Endothelial cell of umbilical vein (primary cell): ENCODE results near the gene ATP6V1F. TPM values are rescaled to one million over a fixed set of nuclear protein-coding genes. Genes with fewer than 3 reads are reported as not detected.
A peak's percentile ranks its signal among the peaks of the same experiment; 100 is the strongest.

Experiments used
- BruUV-seq: library from RNA; stranded (reverse); fragments of 400-500 nt; replicated peaks from 2 replicates; lab custom pipeline; 2021; lab: Mats Ljungman, UMichigan
- CTCF ChIA-PET: fragments of 300-600, 350-600 bp; sonication (Branson Sonifier 250); formaldehyde crosslinking; loops from one replicate; lab custom pipeline; 2021; ENCODE audit warnings: antibody characterized with exemption, inconsistent platforms; lab: Charles Lee
- POLR2A ChIA-PET: fragments of 300-600, 350-600 bp; sonication (Branson Sonifier 250); formaldehyde crosslinking; loops from one replicate; lab custom pipeline; 2021; ENCODE audit warnings: antibody characterized with exemption, inconsistent platforms; lab: Charles Lee
- DNase-seq: peaks from one replicate; pipeline ENCODE4 v3.0.0-alpha.2; 2011; ENCODE audit warnings: low read depth, low spot score
- FAIRE-seq: peaks from 2 replicates; lab custom pipeline; 2011; peaks lifted over from hg19 to GRCh38; lab: Jason Lieb, UNC
- H2AFZ ChIP-seq: 2 replicates; pipeline ENCODE4 v1.6.0; 2012; ENCODE audit warnings: low read depth, low read length, control low read depth, inconsistent platforms
- H3K27ac ChIP-seq: 2 replicates; pipeline ENCODE4 v1.5.1; 2011; ENCODE audit warnings: low read depth, mild to moderate bottlenecking, control low read depth, low read length, moderate library complexity; ENCODE audit not compliant: insufficient read depth
- H3K27me3 ChIP-seq, 2 experiments: 2 replicates each; pipeline versions ENCODE4 v1.6.0 to v1.6.1; 2011; ENCODE audit warnings: low read length in 2 of 2, mixed read lengths in 1 of 2; ENCODE audit not compliant: control insufficient read depth in 2 of 2, insufficient read depth in 2 of 2
- H3K36me3 ChIP-seq, 2 experiments: 2 replicates in 1 of 2; 3 replicates in 1 of 2; pipeline ENCODE4 v1.5.1; 2011; ENCODE audit warnings: low read length in 2 of 2, mild to moderate bottlenecking in 1 of 2, moderate library complexity in 1 of 2; ENCODE audit not compliant: control insufficient read depth in 2 of 2, insufficient read depth in 2 of 2; ENCODE audit errors: extremely low read depth in 1 of 2
- H3K4me1 ChIP-seq: 3 replicates; pipeline ENCODE4 v1.5.1; 2011; ENCODE audit warnings: mild to moderate bottlenecking, low read length; ENCODE audit not compliant: control insufficient read depth, insufficient read depth; ENCODE audit errors: extremely low read depth
- H3K4me2 ChIP-seq: 2 replicates; pipeline ENCODE4 v1.6.1; 2011; ENCODE audit warnings: low read length, control low read depth, mixed read lengths; ENCODE audit not compliant: insufficient read depth
- H3K4me3 ChIP-seq, 3 experiments: fragments of 200-600 bp in 1 of 3; sonication (generic), shearing (Covaris generic) in 1 of 3; replicated peaks in 1 of 3; 2 replicates each; pipeline ENCODE4 v1.5.1; 2011 to 2016; ENCODE audit warnings: control low read depth in 3 of 3, low read length in 3 of 3, mild to moderate bottlenecking in 2 of 3, inconsistent platforms in 1 of 3, low read depth in 1 of 3, moderate library complexity in 1 of 3; ENCODE audit not compliant: insufficient read depth in 1 of 3
- H3K79me2 ChIP-seq: 2 replicates; pipeline ENCODE4 v1.6.0; 2012; ENCODE audit warnings: low read length, inconsistent platforms; ENCODE audit not compliant: control insufficient read depth, insufficient read depth
- H3K9ac ChIP-seq: replicated peaks from 2 replicates; pipeline ENCODE3; 2011; ENCODE audit warnings: low read length, control low read depth; ENCODE audit not compliant: insufficient read depth; ENCODE audit errors: extremely low read depth
- H3K9me1 ChIP-seq: replicated peaks from 3 replicates; pipeline ENCODE4 v1.6.0; 2011; ENCODE audit warnings: mild to moderate bottlenecking, low read length; ENCODE audit not compliant: control insufficient read depth, insufficient read depth; ENCODE audit errors: extremely low read depth
- H3K9me3 ChIP-seq: replicated peaks from 2 replicates; pipeline ENCODE4 v1.5.1; 2012; ENCODE audit warnings: low read length, inconsistent platforms; ENCODE audit not compliant: control insufficient read depth, insufficient read depth
- H4K20me1 ChIP-seq: replicated peaks from 2 replicates; pipeline ENCODE3; 2011; ENCODE audit warnings: mild to moderate bottlenecking, low read length; ENCODE audit not compliant: control insufficient read depth, insufficient read depth; ENCODE audit errors: extremely low read depth
- CTCF ChIP-seq, 2 donors: IDR thresholded peaks; 1 replicate in 1 of 2; 2 replicates in 1 of 2; pipeline ENCODE4 v1.5.1; 2011; ENCODE audit warnings: low read length in 2 of 2, mild to moderate bottlenecking in 2 of 2, moderate library complexity in 2 of 2, control low read depth in 1 of 2, inconsistent platforms in 1 of 2, low read depth in 1 of 2; ENCODE audit not compliant: insufficient read depth in 1 of 2; ENCODE audit errors: extremely low read depth in 1 of 2
- EZH2 ChIP-seq: IDR thresholded peaks from 2 replicates; pipeline ENCODE4 v1.6.1; 2012; ENCODE audit warnings: borderline replicate concordance, low read depth, mild to moderate bottlenecking, moderate library complexity, low read length, inconsistent platforms; ENCODE audit not compliant: severe bottlenecking
- FOS ChIP-seq: IDR thresholded peaks from 2 replicates; pipeline ENCODE4 v1.6.1; 2011; ENCODE audit warnings: mild to moderate bottlenecking, low read length, moderate library complexity, borderline replicate concordance; ENCODE audit not compliant: insufficient read depth
- GATA2 ChIP-seq: IDR thresholded peaks from 2 replicates; pipeline ENCODE4 v1.7.0; 2011; ENCODE audit warnings: low read depth, mild to moderate bottlenecking, moderate library complexity, mixed read lengths, low read length; ENCODE audit not compliant: insufficient read length, insufficient read depth
- JUN ChIP-seq: IDR thresholded peaks from 2 replicates; pipeline ENCODE4 v1.6.1; 2011; ENCODE audit warnings: borderline replicate concordance, low read depth; ENCODE audit not compliant: insufficient read length, insufficient read depth
- MAX ChIP-seq: IDR thresholded peaks from 2 replicates; pipeline ENCODE4 v1.6.1; 2011; ENCODE audit not compliant: insufficient read depth, insufficient read length
- MYC ChIP-seq: IDR thresholded peaks from one replicate; pipeline ENCODE4 v1.6.1; 2011; ENCODE audit warnings: mild to moderate bottlenecking, low read depth, low read length
- POLR2A ChIP-seq: IDR thresholded peaks from 2 replicates; pipeline ENCODE4 v1.6.1; 2012; ENCODE audit warnings: low read depth, mild to moderate bottlenecking, control low read depth, low read length
- POLR2AphosphoS5 ChIP-seq: IDR thresholded peaks from 2 replicates; pipeline ENCODE4 v1.6.1; 2012; ENCODE audit warnings: low read depth, mild to moderate bottlenecking, control low read depth, low read length, moderate library complexity; ENCODE audit not compliant: insufficient read depth
- dilution Hi-C: fragments of 300-500 bp; cut with MboI; formaldehyde crosslinking; loops from one replicate; pipeline ENCODE4 v1.15.0; 2019; ENCODE audit warnings: low sequenced_read_pairs; ENCODE audit not compliant: extremely low pct_ligation_motif_present
- intact Hi-C: fragments of 100-400 bp; cut with micrococcal nuclease; formaldehyde crosslinking; loops from one replicate; pipeline ENCODE4 v1.10.0; 2022
- polyA plus RNA-seq, 4 experiments: library from polyadenylated mRNA; depleted of rRNA in 3 of 4; stranded (reverse) in 3 of 4; unstranded in 1 of 4; fragments of >200 nt; gene quantifications; 2 replicates each; pipeline versions ENCODE4 v1.2.1 to v1.2.3, GENCODE V29; 2011 to 2012; ENCODE audit warnings: missing spikeins in 1 of 4
- total RNA-seq: library from RNA; stranded (reverse); gene quantifications from 2 replicates; pipeline ENCODE4 v1.2.3, GENCODE V29; 2021

The ATP6V1F gene
- total and polyA plus RNA-seq, 2 donors (not counting 3 experiments of a cell fraction or from before 2014, with no cell fraction given) = 156 to 360 TPM

- dilution Hi-C loops = no loop called here
- peak overlapping the region; percentile 48 to 67 (median 62) for H3K4me3 ChIP-seq
- H3K79me2 ChIP-seq = peaks cover 10% of the 10 kb centered on the region
- H3K4me1 ChIP-seq = peaks cover 9% of the 10 kb centered on the region
- H3K27ac ChIP-seq = peak overlapping the region; percentile 57
- FAIRE-seq (peak; percentile 76), DNase-seq (peak; percentile 67)
- TF ChIP-seq CTCF (IDR thresholded peaks at IDR 0.05; ENCODE audit: extremely low read depth in 1 of 2, insufficient read depth in 1 of 2, low read depth in 1 of 2, low read length in 2 of 2) (peak; percentile 65 to 67), FOS (no peak)
- BruUV-seq = no TSS peak
- peak overlapping the region; percentile 76 for H2AFZ ChIP-seq
- H3K9ac ChIP-seq = peak overlapping the region; percentile 65
- ChIA-PET POLR2A (interaction anchor here (0.6 kb wide), 1 partner anchor 12 kb away, joined by 4 read pairs; no protein-coding TSS in a partner anchor), CTCF (interaction anchor here (0.9 to 3.5 kb wide), 11 partner anchors 10 to 228 kb away, joined by 3 to 42 read pairs (median 5); partner anchors contain the start of gene CALU)
- H3K9me3 ChIP-seq = no peaks in the 10 kb centered on the region
- no peaks in the 10 kb centered on the region for H4K20me1 ChIP-seq
- peaks cover 0 to 14% of the 10 kb centered on the region in 2 experiments for H3K36me3 ChIP-seq
- peak overlapping the region; percentile 75 for H3K4me2 ChIP-seq
- intact Hi-C loops = loop anchor here (1.0 kb wide), 2 partner anchors 17 to 72 kb away; partner anchors contain the start of gene CCDC136
- no peaks in the 10 kb centered on the region for H3K9me1 ChIP-seq
- no peaks in the 10 kb centered on the region for H3K27me3 ChIP-seq
These were observed 855 bp downstream of the ATP6V1F start for GRCh38 chr7:128863433-128863989.

- Histone ChIP-seq H3K9me1 (no peaks in the 10 kb centered on the region), H3K27ac (no peak overlapping the region), H3K4me2 (no peak overlapping the region), H4K20me1 (no peaks in the 10 kb centered on the region), H3K27me3 (peaks cover 0 to 2% of the 10 kb centered on the region in 2 experiments), H3K36me3 (peaks cover 0 to 14% of the 10 kb centered on the region in 2 experiments), H3K4me3 (no peak overlapping the region), H3K79me2 (peaks cover 10% of the 10 kb centered on the region), H2AFZ (no peak overlapping the region), H3K9me3 (no peaks in the 10 kb centered on the region), H3K9ac (no peak overlapping the region), H3K4me1 (peaks cover 11% of the 10 kb centered on the region)
- intact Hi-C loops = no loop called here
- no peak for FAIRE-seq
- dilution Hi-C loops = no loop called here
- DNase-seq = no peak
- TF ChIP-seq POLR2A = no peak
- no peak for TF ChIP-seq FOS
- TF ChIP-seq CTCF (IDR thresholded peaks at IDR 0.05; ENCODE audit: extremely low read depth in 1 of 2, insufficient read depth in 1 of 2, low read depth in 1 of 2, low read length in 2 of 2) = no peak
- no peak for TF ChIP-seq JUN
- no peak for TF ChIP-seq EZH2
- no peak for TF ChIP-seq MAX
- TF ChIP-seq POLR2AphosphoS5 = no peak
- no peak for TF ChIP-seq MYC
- no peak for TF ChIP-seq GATA2
- BruUV-seq = no TSS peak
- ChIA-PET CTCF (no interaction called here), POLR2A (no interaction called here)
These were observed 2.6 kb downstream of the ATP6V1F start for GRCh38 chr7:128865303-128865702.
